ENCODE measurements around the gene MLPH. TPM values are rescaled to one million over a fixed set of nuclear protein-coding genes. Genes with fewer than 3 reads are reported as not detected.
A peak's percentile ranks its signal among the peaks of the same experiment; 100 is the strongest.

Gene MLPH
- total RNA-seq, 1 experiment from 2014 or later = 237 TPM

- Histone ChIP-seq H2AFZ (peak overlapping the region; percentile 13; the same call in 1 of the 2 replicates), H4K20me1 (ENCODE audit: insufficient read depth) (no peaks in the 10 kb centered on the region), H3K27me3 (ENCODE audit: insufficient read depth, low read depth) (no peaks in the 10 kb centered on the region), H3K36me3 (ENCODE audit: low read depth) (no peaks in the 10 kb centered on the region), H3K4me2 (peak overlapping the region; percentile 99), H3K4me3 (no peak overlapping the region), H3K4me1 (replicated peaks; ENCODE audit: insufficient read depth) (peaks cover 41% of the 10 kb centered on the region), H3K27ac (peak overlapping the region; percentile 66), H3F3A (ENCODE audit: insufficient read depth, low read depth) (peaks cover 27% of the 10 kb centered on the region), H3K9me2 (ENCODE audit: insufficient read depth) (no peaks in the 10 kb centered on the region), H3K9me3 (ENCODE audit: insufficient read depth, low read depth) (no peaks in the 10 kb centered on the region), H3K79me2 (ENCODE audit: low read depth) (peaks cover 42% of the 10 kb centered on the region)
- DNase-seq = peak; percentile 88 to 98
- intact Hi-C loops (cut with micrococcal nuclease; ENCODE audit: unreplicated experiment) = loop anchor here (1.0 to 5.0 kb wide), 2 partner anchors 8 to 186 kb away; no protein-coding TSS in a partner anchor
- BruUV-seq (replicated peaks) = TSS peak; percentile 13
- ChIA-PET CTCF (interaction anchor here (0.5 to 1.3 kb wide), 7 partner anchors 8 to 1215 kb away, joined by 3 to 5 read pairs (median 3); no protein-coding TSS in a partner anchor), POLR2A (ENCODE audit: unreplicated experiment) (interaction anchor here (0.5 to 0.6 kb wide), 2 partner anchors 9 to 616 kb away, joined by 3 to 4 read pairs; no protein-coding TSS in a partner anchor)
- TF ChIP-seq EZH2 (IDR thresholded peaks at IDR 0.05; ENCODE audit: low read depth) = no peak
- TF ChIP-seq CTCF (conservative IDR thresholded peaks at IDR 0.05) = peak; percentile 73
Observed at GRCh38 chr2:237483018-237483731, 3.9 kb upstream of the MLPH start.

- no TSS peak for BruUV-seq (replicated peaks)
- CTCF ChIA-PET = no interaction called here
- no peaks in the 10 kb centered on the region for H3K9me2 ChIP-seq (ENCODE audit: insufficient read depth)
- H2AFZ ChIP-seq = no peak overlapping the region
- H3F3A ChIP-seq (ENCODE audit: insufficient read depth, low read depth) = peaks cover 46% of the 10 kb centered on the region
- no peaks in the 10 kb centered on the region for H3K27me3 ChIP-seq (ENCODE audit: insufficient read depth, low read depth)
- no peaks in the 10 kb centered on the region for H4K20me1 ChIP-seq (ENCODE audit: insufficient read depth)
- H3K4me1 ChIP-seq (replicated peaks; ENCODE audit: insufficient read depth) = peaks cover 60% of the 10 kb centered on the region
- no peaks in the 10 kb centered on the region for H3K9me3 ChIP-seq (ENCODE audit: insufficient read depth, low read depth)
- TF ChIP-seq EZH2 (IDR thresholded peaks at IDR 0.05; ENCODE audit: low read depth) = no peak
- no peak for TF ChIP-seq CTCF (conservative IDR thresholded peaks at IDR 0.05)
- intact Hi-C loops (cut with micrococcal nuclease; ENCODE audit: unreplicated experiment) = loop anchor here (5.0 kb wide), 1 partner anchor 202 kb away; no protein-coding TSS in a partner anchor
- H3K4me2 ChIP-seq = peak overlapping the region; percentile 99
- 0 out of 2 replicates have a peak, but pooled peaks cover 4% of the 10 kb centered on the region for H3K36me3 ChIP-seq (ENCODE audit: low read depth)
- H3K4me3 ChIP-seq = peak overlapping the region; percentile 70
- H3K27ac ChIP-seq = peak overlapping the region; percentile 99
- POLR2A ChIA-PET (ENCODE audit: unreplicated experiment) = no interaction called here
- peaks cover 59% of the 10 kb centered on the region for H3K79me2 ChIP-seq (ENCODE audit: low read depth)
- DNase-seq = no peak
Observed at GRCh38 chr2:237485304-237485703, 1.7 kb upstream of the MLPH start.

GRCh38 chr2:237485844-237486243, 1.2 kb upstream of the MLPH start:
- BruUV-seq (replicated peaks) = no TSS peak
- peaks cover 63% of the 10 kb centered on the region for H3K79me2 ChIP-seq (ENCODE audit: low read depth)

More at GRCh38 chr2:237485844-237486243, 1.2 kb upstream of the MLPH start:
- Histone ChIP-seq H3F3A (ENCODE audit: insufficient read depth, low read depth) (peaks cover 51% of the 10 kb centered on the region), H3K9me3 (ENCODE audit: insufficient read depth, low read depth) (peaks cover 3% of the 10 kb centered on the region; the same call in 1 of the 2 replicates), H2AFZ (0 out of 2 replicates have a peak overlapping the region, but pooled peaks have one; percentile 84), H3K27ac (peak overlapping the region; percentile 99), H3K9me2 (ENCODE audit: insufficient read depth) (no peaks in the 10 kb centered on the region), H3K4me3 (peak overlapping the region; percentile 70), H4K20me1 (ENCODE audit: insufficient read depth) (no peaks in the 10 kb centered on the region), H3K36me3 (ENCODE audit: low read depth) (peaks cover 8% of the 10 kb centered on the region), H3K4me2 (peak overlapping the region; percentile 99), H3K4me1 (replicated peaks; ENCODE audit: insufficient read depth) (peaks cover 65% of the 10 kb centered on the region), H3K27me3 (ENCODE audit: insufficient read depth, low read depth) (no peaks in the 10 kb centered on the region)
- DNase-seq = peak in 1 of 2 experiments; percentile 61
- TF ChIP-seq CTCF (conservative IDR thresholded peaks at IDR 0.05) (no peak; the same call in 1 of the 2 replicates), EZH2 (IDR thresholded peaks at IDR 0.05; ENCODE audit: low read depth) (no peak)
- intact Hi-C loops (cut with micrococcal nuclease; ENCODE audit: unreplicated experiment) = loop anchor here (2.0 to 5.0 kb wide), 2 partner anchors 15 to 201 kb away; no protein-coding TSS in a partner anchor
- POLR2A ChIA-PET (ENCODE audit: unreplicated experiment) = no interaction called here
- CTCF ChIA-PET = interaction anchor here (0.6 to 1.0 kb wide), 4 partner anchors 10 to 239 kb away, joined by 3 to 7 read pairs (median 3); no protein-coding TSS in a partner anchor

All from PC-9 (cell line).